Stomach (tissue), 4 donors: Measurements from ENCODE around the gene PRKCB.

Experiments used
- CTCF ChIP-seq, 7 experiments: fragments of 450-650 bp in 4 of 7; fragments of 200-600 bp in 3 of 7; sonication (generic) in 3 of 7; IDR thresholded peaks; one replicate each; pipeline ENCODE4 v1.5.1; 2016 to 2019; ENCODE audit warnings: antibody characterized with exemption in 7 of 7, control low read depth in 2 of 7, mild to moderate bottlenecking in 1 of 7
- POLR2A ChIP-seq, 4 donors: fragments of 450-650 bp; IDR thresholded peaks; one replicate each; pipeline ENCODE4 v1.6.1; 2016; ENCODE audit warnings: antibody characterized with exemption in 4 of 4, control low read depth in 2 of 4, mild to moderate bottlenecking in 1 of 4, moderate library complexity in 1 of 4

GRCh38 chr16:23924128-23924527 lies 88.3 kb downstream of the PRKCB start:
- TF ChIP-seq CTCF (IDR thresholded peaks at IDR 0.05) = no peak
- no peak for TF ChIP-seq POLR2A (IDR thresholded peaks at IDR 0.05)
